Panc1 (cell line): ENCODE results near the gene CBX2. TPM values are rescaled to one million over a fixed set of nuclear protein-coding genes. Genes with fewer than 3 reads are reported as not detected.

Experiments used
- ATAC-seq: fragments of 200-7000 bp; cut with Tn5 transposase; 2 replicates; pipeline ENCODE4 v1.9.1; 2020; ENCODE audit warnings: mild to moderate bottlenecking, moderate library complexity
- BruUV-seq: library from RNA; stranded (reverse); fragments of 400-500 nt; replicated peaks from 2 replicates; lab custom pipeline; 2021; lab: Mats Ljungman, UMichigan
- CTCF ChIA-PET: fragments of 300-600 bp; sonication (Branson Sonifier 250); formaldehyde crosslinking; loops from one replicate; lab custom pipeline; 2022; ENCODE audit warnings: antibody characterized with exemption; lab: Charles Lee
- POLR2A ChIA-PET: fragments of 300-600 bp; sonication (Branson Sonifier 250); formaldehyde crosslinking; loops from one replicate; lab custom pipeline; 2022; ENCODE audit warnings: antibody characterized with exemption; lab: Charles Lee
- DNase-seq: peaks from one replicate; pipeline ENCODE4 v3.0.0-alpha.2; 2010; ENCODE audit warnings: low read depth, low spot score
- H3K27ac ChIP-seq: 2 replicates; pipeline ENCODE4 v1.5.1; 2011; ENCODE audit warnings: mild to moderate bottlenecking, low read length, inconsistent platforms
- H3K27me3 ChIP-seq: fragments of 200-500 bp; sonication (Bioruptor generic); 2 replicates; pipeline ENCODE4 v1.6.0; 2014; ENCODE audit warnings: low read length, inconsistent platforms; ENCODE audit not compliant: control insufficient read depth, insufficient read depth
- H3K36me3 ChIP-seq: fragments of 200-500 bp; sonication (Bioruptor generic); 2 replicates; pipeline ENCODE4 v1.5.1; 2014; ENCODE audit warnings: inconsistent platforms, mild to moderate bottlenecking, low read length, moderate library complexity; ENCODE audit not compliant: control insufficient read depth, insufficient read depth
- H3K4me1 ChIP-seq: 2 replicates; pipeline ENCODE4 v1.5.1; 2011; ENCODE audit warnings: inconsistent platforms, mild to moderate bottlenecking, low read length, moderate library complexity; ENCODE audit not compliant: control insufficient read depth, insufficient read depth
- H3K4me3 ChIP-seq, 2 experiments: 2 replicates each; pipeline ENCODE4 v1.5.1; 2011 to 2012; ENCODE audit warnings: low read depth in 2 of 2, low read length in 2 of 2, mild to moderate bottlenecking in 2 of 2, inconsistent platforms in 1 of 2, moderate library complexity in 1 of 2
- H3K9me3 ChIP-seq: fragments of 200-500 bp; sonication (Bioruptor generic); 2 replicates; pipeline ENCODE4 v1.5.1; 2014; ENCODE audit warnings: low read depth, mild to moderate bottlenecking, inconsistent platforms, low read length, moderate library complexity; ENCODE audit not compliant: control insufficient read depth, insufficient read depth
- POLR2AphosphoS5 ChIP-seq: IDR thresholded peaks from 2 replicates; pipeline ENCODE4 v1.6.1; 2012; ENCODE audit warnings: mild to moderate bottlenecking, low read depth, low read length, moderate library complexity
- SIN3A ChIP-seq: IDR thresholded peaks from 2 replicates; pipeline ENCODE4 v1.6.1; 2012; ENCODE audit warnings: low read depth, mild to moderate bottlenecking, low read length, moderate library complexity, borderline replicate concordance; ENCODE audit not compliant: insufficient read depth
- TCF7L2 ChIP-seq: IDR thresholded peaks from 2 replicates; pipeline ENCODE4 v1.6.1; 2011; ENCODE audit warnings: mild to moderate bottlenecking, low read depth, low read length, inconsistent platforms
- in situ Hi-C: cut with HindIII; loops from 2 replicates; pipeline ENCODE4 v1.10.0; 2016; ENCODE audit warnings: low sequenced_read_pairs, low pct_unique_long_range_greater_than_20kb
- intact Hi-C: fragments of 100-400 bp; cut with micrococcal nuclease; formaldehyde crosslinking; loops from one replicate; pipeline ENCODE4 v1.10.0; 2022; ENCODE audit not compliant: unreplicated experiment
- total RNA-seq: library from RNA; stranded (reverse); gene quantifications from one replicate; pipeline ENCODE4 v1.2.1, GENCODE V29; 2021; ENCODE audit not compliant: unreplicated experiment
- TF ChIP-seq, protein P1 (sequence below): fragments of 450-650 bp; IDR thresholded peaks from 2 replicates; pipeline ENCODE4 v1.5.1; 2017; ENCODE audit warnings: mild to moderate bottlenecking
- TF ChIP-seq, protein P2 (sequence below), 2 experiments: IDR thresholded peaks; 2 replicates each; pipeline ENCODE4 v1.6.1; 2011 to 2012; ENCODE audit warnings: low read depth in 2 of 2, control low read depth in 1 of 2, low read length in 1 of 2, mild to moderate bottlenecking in 1 of 2, moderate library complexity in 1 of 2; ENCODE audit not compliant: insufficient read depth in 1 of 2

CBX2 gene
- total RNA-seq, 1 experiment from 2014 or later, result 9.0 TPM

DNA sequence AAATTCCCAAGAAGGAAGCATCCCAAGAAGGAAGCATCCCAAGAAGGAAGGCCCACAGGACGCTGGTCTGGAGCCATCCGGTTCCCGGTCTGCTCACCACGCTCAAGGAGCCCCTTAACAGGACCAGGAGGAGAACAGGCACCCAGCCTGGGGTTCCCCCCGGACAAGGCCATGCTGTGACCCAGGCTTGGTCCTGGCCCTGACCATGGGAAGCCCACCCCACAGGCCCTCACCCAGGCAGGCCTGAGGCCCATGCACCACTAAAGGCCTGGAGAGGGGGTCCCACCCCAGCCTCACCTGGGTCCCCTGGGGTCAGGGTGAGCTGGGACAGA lies 47.5 kb upstream of the CBX2 start:
- Histone ChIP-seq H3K27me3 (no peaks in the 10 kb centered on the region), H3K36me3 (no peaks in the 10 kb centered on the region), H3K27ac (no peak overlapping the region), H3K4me1 (peaks cover 6% of the 10 kb centered on the region; the same call in 1 of the 2 replicates), H3K4me3 (no peak overlapping the region), H3K9me3 (no peaks in the 10 kb centered on the region)
- no peak for ATAC-seq
- DNase-seq, result no peak
- in situ Hi-C loops, result no loop called here
- ChIA-PET CTCF (no interaction called here), POLR2A (no interaction called here)
- intact Hi-C loops, result no loop called here
- TF ChIP-seq SIN3A, result no peak
- TF ChIP-seq, protein P1, sequence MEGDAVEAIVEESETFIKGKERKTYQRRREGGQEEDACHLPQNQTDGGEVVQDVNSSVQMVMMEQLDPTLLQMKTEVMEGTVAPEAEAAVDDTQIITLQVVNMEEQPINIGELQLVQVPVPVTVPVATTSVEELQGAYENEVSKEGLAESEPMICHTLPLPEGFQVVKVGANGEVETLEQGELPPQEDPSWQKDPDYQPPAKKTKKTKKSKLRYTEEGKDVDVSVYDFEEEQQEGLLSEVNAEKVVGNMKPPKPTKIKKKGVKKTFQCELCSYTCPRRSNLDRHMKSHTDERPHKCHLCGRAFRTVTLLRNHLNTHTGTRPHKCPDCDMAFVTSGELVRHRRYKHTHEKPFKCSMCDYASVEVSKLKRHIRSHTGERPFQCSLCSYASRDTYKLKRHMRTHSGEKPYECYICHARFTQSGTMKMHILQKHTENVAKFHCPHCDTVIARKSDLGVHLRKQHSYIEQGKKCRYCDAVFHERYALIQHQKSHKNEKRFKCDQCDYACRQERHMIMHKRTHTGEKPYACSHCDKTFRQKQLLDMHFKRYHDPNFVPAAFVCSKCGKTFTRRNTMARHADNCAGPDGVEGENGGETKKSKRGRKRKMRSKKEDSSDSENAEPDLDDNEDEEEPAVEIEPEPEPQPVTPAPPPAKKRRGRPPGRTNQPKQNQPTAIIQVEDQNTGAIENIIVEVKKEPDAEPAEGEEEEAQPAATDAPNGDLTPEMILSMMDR, result no peak
- TF ChIP-seq TCF7L2, result no peak
- TF ChIP-seq POLR2AphosphoS5, result no peak
- TF ChIP-seq, protein P2, sequence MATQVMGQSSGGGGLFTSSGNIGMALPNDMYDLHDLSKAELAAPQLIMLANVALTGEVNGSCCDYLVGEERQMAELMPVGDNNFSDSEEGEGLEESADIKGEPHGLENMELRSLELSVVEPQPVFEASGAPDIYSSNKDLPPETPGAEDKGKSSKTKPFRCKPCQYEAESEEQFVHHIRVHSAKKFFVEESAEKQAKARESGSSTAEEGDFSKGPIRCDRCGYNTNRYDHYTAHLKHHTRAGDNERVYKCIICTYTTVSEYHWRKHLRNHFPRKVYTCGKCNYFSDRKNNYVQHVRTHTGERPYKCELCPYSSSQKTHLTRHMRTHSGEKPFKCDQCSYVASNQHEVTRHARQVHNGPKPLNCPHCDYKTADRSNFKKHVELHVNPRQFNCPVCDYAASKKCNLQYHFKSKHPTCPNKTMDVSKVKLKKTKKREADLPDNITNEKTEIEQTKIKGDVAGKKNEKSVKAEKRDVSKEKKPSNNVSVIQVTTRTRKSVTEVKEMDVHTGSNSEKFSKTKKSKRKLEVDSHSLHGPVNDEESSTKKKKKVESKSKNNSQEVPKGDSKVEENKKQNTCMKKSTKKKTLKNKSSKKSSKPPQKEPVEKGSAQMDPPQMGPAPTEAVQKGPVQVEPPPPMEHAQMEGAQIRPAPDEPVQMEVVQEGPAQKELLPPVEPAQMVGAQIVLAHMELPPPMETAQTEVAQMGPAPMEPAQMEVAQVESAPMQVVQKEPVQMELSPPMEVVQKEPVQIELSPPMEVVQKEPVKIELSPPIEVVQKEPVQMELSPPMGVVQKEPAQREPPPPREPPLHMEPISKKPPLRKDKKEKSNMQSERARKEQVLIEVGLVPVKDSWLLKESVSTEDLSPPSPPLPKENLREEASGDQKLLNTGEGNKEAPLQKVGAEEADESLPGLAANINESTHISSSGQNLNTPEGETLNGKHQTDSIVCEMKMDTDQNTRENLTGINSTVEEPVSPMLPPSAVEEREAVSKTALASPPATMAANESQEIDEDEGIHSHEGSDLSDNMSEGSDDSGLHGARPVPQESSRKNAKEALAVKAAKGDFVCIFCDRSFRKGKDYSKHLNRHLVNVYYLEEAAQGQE (IDR thresholded peaks at IDR 0.05; ENCODE audit: insufficient read depth in 1 of 2, low read depth in 2 of 2, low read length in 1 of 2), result no peak
- BruUV-seq, result no TSS peak

DNA sequence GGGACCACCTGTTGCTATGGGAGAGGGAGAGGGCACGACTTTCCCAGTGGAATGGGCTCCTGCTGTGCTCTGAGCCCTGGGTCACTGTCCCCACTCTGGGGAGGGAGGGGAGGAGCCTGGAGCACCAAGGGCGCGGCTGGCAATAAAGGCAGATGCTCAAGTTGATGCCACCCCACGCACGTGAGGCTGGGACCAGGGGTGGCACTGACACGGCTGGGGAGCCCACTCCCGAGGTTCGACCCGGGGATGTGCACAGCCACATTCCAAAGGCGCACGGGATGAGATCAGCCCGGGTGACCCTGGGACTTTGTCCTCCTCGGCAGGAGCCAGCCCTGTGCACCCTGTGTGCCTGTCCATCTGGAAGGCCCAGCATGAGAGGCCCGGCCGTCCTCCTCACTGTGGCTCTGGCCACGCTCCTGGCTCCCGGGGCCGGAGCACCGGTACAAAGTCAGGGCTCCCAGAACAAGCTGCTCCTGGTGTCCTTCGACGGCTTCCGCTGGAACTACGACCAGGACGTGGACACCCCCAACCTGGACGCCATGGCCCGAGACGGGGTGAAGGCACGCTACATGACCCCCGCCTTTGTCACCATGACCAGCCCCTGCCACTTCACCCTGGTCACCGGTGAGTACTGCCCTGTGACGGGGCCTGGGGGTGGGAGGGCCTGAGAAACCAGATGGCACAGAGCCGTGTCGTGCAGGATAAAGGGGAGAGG lies 47.0 kb upstream of the CBX2 start, which contains the start of gene ENPP7:
TSS of gene ENPP7 (plus strand) at position 175 of the 715 bp plus-strand sequence. CDS start at position 372, 197 bp downstream.
- no TSS peak for BruUV-seq
- DNase-seq (no peak), ATAC-seq (no peak)
- no peak within 1 kb of the TSS for H3K27ac ChIP-seq
- H3K4me1 ChIP-seq, result peaks cover 6% of the 10 kb centered on the region; the same call in 1 of the 2 replicates
- H3K27me3 ChIP-seq, result no peaks in the 10 kb centered on the region
- H3K36me3 ChIP-seq, result no peaks in the 10 kb centered on the region
- ChIA-PET CTCF (no interaction called here), POLR2A (no interaction called here)
- intact Hi-C loops (no loop called here), in situ Hi-C loops (no loop called here)
- no peaks in the 10 kb centered on the region for H3K9me3 ChIP-seq
- TF ChIP-seq SIN3A, result no peak
- TF ChIP-seq, protein P2 (IDR thresholded peaks at IDR 0.05; ENCODE audit: insufficient read depth in 1 of 2, low read depth in 2 of 2, low read length in 1 of 2), result no peak
- TF ChIP-seq POLR2AphosphoS5, result no peak
- TF ChIP-seq TCF7L2, result no peak
- TF ChIP-seq, protein P1, result no peak
- no peak within 1 kb of the TSS for H3K4me3 ChIP-seq
